Measurements from ENCODE around the gene KCND1. TPM values are rescaled to one million over a fixed set of nuclear protein-coding genes. Genes with fewer than 3 reads are reported as not detected.
A peak's percentile ranks its signal among the peaks of the same experiment; 100 is the strongest.

Gene KCND1
- total and polyA plus RNA-seq, 4 donors = 0.17 to 1.1 (median 0.28) TPM

DNA sequence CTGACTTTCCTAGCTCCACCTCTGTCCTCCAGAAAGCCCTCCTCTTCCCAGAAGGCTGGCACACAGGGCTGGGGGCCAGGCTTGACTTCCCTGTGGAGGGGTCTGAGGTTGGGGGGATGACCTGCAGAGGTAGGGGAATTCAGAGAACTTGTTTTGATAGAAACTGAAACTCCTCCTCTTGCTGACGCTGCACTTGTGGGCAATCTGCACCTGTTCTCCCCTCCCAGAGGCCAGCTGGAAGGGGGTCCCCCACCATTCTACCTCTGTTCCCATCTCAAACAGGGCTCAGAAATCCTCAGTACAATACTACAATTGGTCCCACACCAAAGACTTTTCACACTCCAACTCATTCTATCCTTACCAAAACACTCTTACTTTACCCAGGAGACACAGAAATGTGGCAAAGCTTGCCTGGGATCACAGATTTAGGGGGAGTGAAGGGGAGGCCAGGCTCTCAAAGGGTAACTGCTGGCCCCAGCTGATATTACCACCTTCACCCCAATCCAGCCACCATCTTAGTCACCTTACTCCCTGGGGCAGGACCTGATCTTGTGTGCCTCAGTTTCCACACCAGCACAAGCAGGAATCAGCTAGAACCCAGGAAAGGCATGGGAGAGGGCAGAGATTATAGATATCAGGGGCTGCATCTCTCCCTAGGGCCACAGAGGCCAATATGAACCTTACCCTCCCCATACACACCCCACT is 32.8 kb downstream of the KCND1 start:
- H3K27ac ChIP-seq (ENCODE audit: low read depth in 1 of 2, low read length in 2 of 2) = peak overlapping the region; percentile 21 to 23
- WGBS = 83% methylated on average over 1 of the region's 1 CpG
- no peaks in the 10 kb centered on the region for H3K9me3 ChIP-seq (ENCODE audit: control insufficient read depth in 4 of 4, low read length in 3 of 4)
- no peak overlapping the region for H3K9ac ChIP-seq (ENCODE audit: low read depth in 1 of 2, low read length in 2 of 2)
- no peaks in the 10 kb centered on the region for H3K27me3 ChIP-seq (ENCODE audit: control insufficient read depth in 4 of 4, insufficient read depth in 4 of 4, low read length in 3 of 4)
- H3K4me1 ChIP-seq (ENCODE audit: control insufficient read depth in 4 of 4, insufficient read depth in 4 of 4, low read length in 3 of 4) = peaks cover 6 to 30% (median 13%) of the 10 kb centered on the region in 4 donors
- no peak overlapping the region for H3K4me3 ChIP-seq (ENCODE audit: low read depth in 1 of 3, low read length in 3 of 3)
- peaks cover 1 to 9% (median 5%) of the 10 kb centered on the region in 4 donors for H3K36me3 ChIP-seq (ENCODE audit: control insufficient read depth in 4 of 4, insufficient read depth in 3 of 4, low read depth in 1 of 4, low read length in 3 of 4)
- no peak for TF ChIP-seq HNF4G (IDR thresholded peaks at IDR 0.05)
- TF ChIP-seq MAX (IDR thresholded peaks at IDR 0.05) = no peak
- TF ChIP-seq, protein P1, sequence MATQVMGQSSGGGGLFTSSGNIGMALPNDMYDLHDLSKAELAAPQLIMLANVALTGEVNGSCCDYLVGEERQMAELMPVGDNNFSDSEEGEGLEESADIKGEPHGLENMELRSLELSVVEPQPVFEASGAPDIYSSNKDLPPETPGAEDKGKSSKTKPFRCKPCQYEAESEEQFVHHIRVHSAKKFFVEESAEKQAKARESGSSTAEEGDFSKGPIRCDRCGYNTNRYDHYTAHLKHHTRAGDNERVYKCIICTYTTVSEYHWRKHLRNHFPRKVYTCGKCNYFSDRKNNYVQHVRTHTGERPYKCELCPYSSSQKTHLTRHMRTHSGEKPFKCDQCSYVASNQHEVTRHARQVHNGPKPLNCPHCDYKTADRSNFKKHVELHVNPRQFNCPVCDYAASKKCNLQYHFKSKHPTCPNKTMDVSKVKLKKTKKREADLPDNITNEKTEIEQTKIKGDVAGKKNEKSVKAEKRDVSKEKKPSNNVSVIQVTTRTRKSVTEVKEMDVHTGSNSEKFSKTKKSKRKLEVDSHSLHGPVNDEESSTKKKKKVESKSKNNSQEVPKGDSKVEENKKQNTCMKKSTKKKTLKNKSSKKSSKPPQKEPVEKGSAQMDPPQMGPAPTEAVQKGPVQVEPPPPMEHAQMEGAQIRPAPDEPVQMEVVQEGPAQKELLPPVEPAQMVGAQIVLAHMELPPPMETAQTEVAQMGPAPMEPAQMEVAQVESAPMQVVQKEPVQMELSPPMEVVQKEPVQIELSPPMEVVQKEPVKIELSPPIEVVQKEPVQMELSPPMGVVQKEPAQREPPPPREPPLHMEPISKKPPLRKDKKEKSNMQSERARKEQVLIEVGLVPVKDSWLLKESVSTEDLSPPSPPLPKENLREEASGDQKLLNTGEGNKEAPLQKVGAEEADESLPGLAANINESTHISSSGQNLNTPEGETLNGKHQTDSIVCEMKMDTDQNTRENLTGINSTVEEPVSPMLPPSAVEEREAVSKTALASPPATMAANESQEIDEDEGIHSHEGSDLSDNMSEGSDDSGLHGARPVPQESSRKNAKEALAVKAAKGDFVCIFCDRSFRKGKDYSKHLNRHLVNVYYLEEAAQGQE (IDR thresholded peaks at IDR 0.05) = no peak
- TF ChIP-seq, protein P2, sequence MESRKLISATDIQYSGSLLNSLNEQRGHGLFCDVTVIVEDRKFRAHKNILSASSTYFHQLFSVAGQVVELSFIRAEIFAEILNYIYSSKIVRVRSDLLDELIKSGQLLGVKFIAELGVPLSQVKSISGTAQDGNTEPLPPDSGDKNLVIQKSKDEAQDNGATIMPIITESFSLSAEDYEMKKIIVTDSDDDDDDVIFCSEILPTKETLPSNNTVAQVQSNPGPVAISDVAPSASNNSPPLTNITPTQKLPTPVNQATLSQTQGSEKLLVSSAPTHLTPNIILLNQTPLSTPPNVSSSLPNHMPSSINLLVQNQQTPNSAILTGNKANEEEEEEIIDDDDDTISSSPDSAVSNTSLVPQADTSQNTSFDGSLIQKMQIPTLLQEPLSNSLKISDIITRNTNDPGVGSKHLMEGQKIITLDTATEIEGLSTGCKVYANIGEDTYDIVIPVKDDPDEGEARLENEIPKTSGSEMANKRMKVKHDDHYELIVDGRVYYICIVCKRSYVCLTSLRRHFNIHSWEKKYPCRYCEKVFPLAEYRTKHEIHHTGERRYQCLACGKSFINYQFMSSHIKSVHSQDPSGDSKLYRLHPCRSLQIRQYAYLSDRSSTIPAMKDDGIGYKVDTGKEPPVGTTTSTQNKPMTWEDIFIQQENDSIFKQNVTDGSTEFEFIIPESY (IDR thresholded peaks at IDR 0.05) = no peak
- no peak for TF ChIP-seq RXRA (IDR thresholded peaks at IDR 0.05)
- no peak for TF ChIP-seq EGR1 (IDR thresholded peaks at IDR 0.05; ENCODE audit: low read depth in 2 of 2)
- no peak for TF ChIP-seq JUND (IDR thresholded peaks at IDR 0.05)
- TF ChIP-seq HNF4A (conservative IDR thresholded peaks at IDR 0.05) = no peak
- TF ChIP-seq FOXA2 (IDR thresholded peaks at IDR 0.05) = no peak
- TF ChIP-seq NR2F2 (IDR thresholded peaks at IDR 0.05) = no peak
- no peak for TF ChIP-seq FOXA1 (IDR thresholded peaks at IDR 0.05)
- no peak for TF ChIP-seq SP1 (IDR thresholded peaks at IDR 0.05)
- TF ChIP-seq, protein P3, sequence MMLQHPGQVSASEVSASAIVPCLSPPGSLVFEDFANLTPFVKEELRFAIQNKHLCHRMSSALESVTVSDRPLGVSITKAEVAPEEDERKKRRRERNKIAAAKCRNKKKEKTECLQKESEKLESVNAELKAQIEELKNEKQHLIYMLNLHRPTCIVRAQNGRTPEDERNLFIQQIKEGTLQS (IDR thresholded peaks at IDR 0.05) = no peak
- TF ChIP-seq TAF1 (conservative IDR thresholded peaks at IDR 0.05) = no peak
- no peak for TF ChIP-seq GABPA (IDR thresholded peaks at IDR 0.05 in 1 of 2, conservative IDR thresholded peaks at IDR 0.05 in 1 of 2)
- TF ChIP-seq YY1 (IDR thresholded peaks at IDR 0.05) = no peak
- no peak for TF ChIP-seq RAD21 (IDR thresholded peaks at IDR 0.05)
- TF ChIP-seq, protein P4, sequence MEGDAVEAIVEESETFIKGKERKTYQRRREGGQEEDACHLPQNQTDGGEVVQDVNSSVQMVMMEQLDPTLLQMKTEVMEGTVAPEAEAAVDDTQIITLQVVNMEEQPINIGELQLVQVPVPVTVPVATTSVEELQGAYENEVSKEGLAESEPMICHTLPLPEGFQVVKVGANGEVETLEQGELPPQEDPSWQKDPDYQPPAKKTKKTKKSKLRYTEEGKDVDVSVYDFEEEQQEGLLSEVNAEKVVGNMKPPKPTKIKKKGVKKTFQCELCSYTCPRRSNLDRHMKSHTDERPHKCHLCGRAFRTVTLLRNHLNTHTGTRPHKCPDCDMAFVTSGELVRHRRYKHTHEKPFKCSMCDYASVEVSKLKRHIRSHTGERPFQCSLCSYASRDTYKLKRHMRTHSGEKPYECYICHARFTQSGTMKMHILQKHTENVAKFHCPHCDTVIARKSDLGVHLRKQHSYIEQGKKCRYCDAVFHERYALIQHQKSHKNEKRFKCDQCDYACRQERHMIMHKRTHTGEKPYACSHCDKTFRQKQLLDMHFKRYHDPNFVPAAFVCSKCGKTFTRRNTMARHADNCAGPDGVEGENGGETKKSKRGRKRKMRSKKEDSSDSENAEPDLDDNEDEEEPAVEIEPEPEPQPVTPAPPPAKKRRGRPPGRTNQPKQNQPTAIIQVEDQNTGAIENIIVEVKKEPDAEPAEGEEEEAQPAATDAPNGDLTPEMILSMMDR (IDR thresholded peaks at IDR 0.05; ENCODE audit: low read depth, low read length, missing input control) = no peak
- no peak for DNase-seq (ENCODE audit: low spot score)
